HepG2 (cell line): ENCODE data around the gene LAMB4. TPM values are rescaled to one million over a fixed set of nuclear protein-coding genes. Genes with fewer than 3 reads are reported as not detected.

Source experiments
- ATAC-seq: fragments of 200-7000 bp; cut with Tn5 transposase; 3 replicates; pipeline ENCODE4 v1.9.1; 2020; ENCODE audit warnings: mild to moderate bottlenecking, moderate library complexity
- BruUV-seq: library from RNA; stranded (reverse); fragments of 400-500 nt; replicated peaks from 2 replicates; lab custom pipeline; 2021; lab: Mats Ljungman, UMichigan
- CTCF ChIA-PET: fragments of 300-600 bp; formaldehyde crosslinking; extraction: SDS; loops from one replicate; lab custom pipeline; 2021; ENCODE audit warnings: low total read pairs, inconsistent platforms, low intra/inter-chr PET ratio; lab: Yijun Ruan, JAX
- POLR2A ChIA-PET: fragments of 350-600 bp; sonication (Branson Sonifier 250); formaldehyde crosslinking; loops from one replicate; lab custom pipeline; 2020; ENCODE audit warnings: antibody characterized with exemption, inconsistent platforms; lab: Yijun Ruan, JAX
- DNase-seq: peaks from one replicate; pipeline ENCODE4 v3.0.0-alpha.2; 2015; ENCODE audit warnings: low spot score
- FAIRE-seq: peaks from 3 replicates; lab custom pipeline; 2011; peaks lifted over from hg19 to GRCh38; lab: Jason Lieb, UNC
- H2AFZ ChIP-seq: one replicate; pipeline ENCODE4 v1.6.1; 2011; ENCODE audit warnings: low read length, inconsistent platforms
- H3K27ac ChIP-seq: fragments of 300-600 bp; 3 replicates; pipeline ENCODE4 v1.8.0; 2011; ENCODE audit warnings: mixed run types, mild to moderate bottlenecking, mixed read lengths, low read length, inconsistent platforms; ENCODE audit not compliant: insufficient read depth; ENCODE audit errors: extremely low read length
- H3K27me3 ChIP-seq, 2 experiments: fragments of 200-600 bp in 1 of 2; 2 replicates in 1 of 2; 3 replicates in 1 of 2; pipeline versions ENCODE4 v1.6.0 to v1.8.0; 2011; ENCODE audit warnings: low read length in 2 of 2, mild to moderate bottlenecking in 2 of 2, moderate library complexity in 2 of 2, inconsistent platforms in 1 of 2; ENCODE audit not compliant: insufficient read depth in 2 of 2, control insufficient read depth in 1 of 2
- H3K36me3 ChIP-seq, 2 experiments: fragments of 200-600 bp in 1 of 2; replicated peaks in 1 of 2; 2 replicates in 1 of 2; 3 replicates in 1 of 2; pipeline versions ENCODE4 v1.5.1 to v1.8.0; 2011; ENCODE audit warnings: low read length in 2 of 2, inconsistent platforms in 1 of 2; ENCODE audit not compliant: insufficient read depth in 2 of 2, control insufficient read depth in 1 of 2
- H3K4me1 ChIP-seq: 2 replicates; pipeline ENCODE4 v1.5.1; 2012; ENCODE audit warnings: low read length, inconsistent platforms; ENCODE audit not compliant: insufficient read depth
- H3K4me2 ChIP-seq: 2 replicates; pipeline ENCODE4 v1.6.0; 2011; ENCODE audit warnings: low read depth, low read length, inconsistent platforms
- H3K4me3 ChIP-seq, 3 experiments: fragments of 200-600 bp in 1 of 3; sonication (generic), shearing (Covaris generic) in 1 of 3; replicated peaks in 1 of 3; 2 replicates each; pipeline ENCODE4 v1.5.1; 2011 to 2016; ENCODE audit warnings: low read length in 3 of 3, inconsistent platforms in 2 of 3, low read depth in 2 of 3, mild to moderate bottlenecking in 2 of 3, control low read depth in 1 of 3, mixed read lengths in 1 of 3; ENCODE audit not compliant: insufficient read depth in 1 of 3
- H3K79me2 ChIP-seq: one replicate; pipeline ENCODE4 v1.6.1; 2011; ENCODE audit warnings: low read length, inconsistent platforms; ENCODE audit not compliant: insufficient read depth
- H3K9ac ChIP-seq: 2 replicates; pipeline ENCODE4 v1.6.0; 2011; ENCODE audit warnings: mild to moderate bottlenecking, low read depth, low read length, inconsistent platforms; ENCODE audit not compliant: insufficient read depth
- H3K9me3 ChIP-seq: 2 replicates; pipeline ENCODE4 v1.5.1; 2012; ENCODE audit warnings: mild to moderate bottlenecking, low read length
- H4K20me1 ChIP-seq: 2 replicates; pipeline ENCODE4 v1.6.0; 2011; ENCODE audit warnings: inconsistent platforms, mild to moderate bottlenecking, low read length, moderate library complexity; ENCODE audit not compliant: insufficient read depth
- ARNT2 ChIP-seq: sonication (generic); formaldehyde crosslinking; IDR thresholded peaks from 2 replicates; pipeline ENCODE4 v1.8.0; 2022; ENCODE audit warnings: mild to moderate bottlenecking, low read depth, missing genetic modification reagents, moderate library complexity
- CBX5 ChIP-seq: sonication (generic); formaldehyde crosslinking; IDR thresholded peaks from 2 replicates; pipeline ENCODE4 v1.4.0; 2020; ENCODE audit warnings: missing genetic modification reagents, borderline replicate concordance
- CTCF ChIP-seq: sonication (generic); formaldehyde crosslinking; IDR thresholded peaks from 2 replicates; pipeline ENCODE4 v1.5.0; 2020; ENCODE audit warnings: mild to moderate bottlenecking, missing genetic modification reagents, moderate library complexity
- ELF3 ChIP-seq: IDR thresholded peaks from 2 replicates; pipeline ENCODE4 v1.6.1; 2016; ENCODE audit warnings: missing genetic modification reagents, missing compliant biosample characterization
- FOXO1 ChIP-seq: sonication (generic); formaldehyde crosslinking; IDR thresholded peaks from 2 replicates; pipeline ENCODE4 v1.4.0; 2020; ENCODE audit warnings: missing genetic modification reagents
- MTF1 ChIP-seq: sonication (generic); formaldehyde crosslinking; IDR thresholded peaks from 2 replicates; pipeline ENCODE4 v1.5.0; 2020; ENCODE audit warnings: missing genetic modification reagents
- NFKBIZ ChIP-seq: IDR thresholded peaks from 2 replicates; pipeline ENCODE4 v1.6.1; 2018; ENCODE audit warnings: missing genetic modification reagents, missing compliant biosample characterization
- ONECUT2 ChIP-seq: sonication (generic); formaldehyde crosslinking; IDR thresholded peaks from 2 replicates; pipeline ENCODE4 v1.4.0; 2020; ENCODE audit warnings: missing genetic modification reagents
- REST ChIP-seq, 2 experiments: IDR thresholded peaks; 2 replicates each; pipeline ENCODE4 v1.6.1; 2011 to 2012; ENCODE audit warnings: low read length in 2 of 2, borderline replicate concordance in 1 of 2, low read depth in 1 of 2, mild to moderate bottlenecking in 1 of 2, moderate library complexity in 1 of 2
- SMC3 ChIP-seq: IDR thresholded peaks from 2 replicates; pipeline ENCODE4 v1.6.1; 2011; ENCODE audit warnings: low read length, improper control_type of control experiment
- SOX13 ChIP-seq, 3 experiments: fragments of 450-650 bp in 1 of 3; sonication (generic) in 1 of 3; formaldehyde crosslinking in 1 of 3; IDR thresholded peaks in 2 of 3; conservative IDR thresholded peaks in 1 of 3; 2 replicates each; pipeline versions ENCODE4 v1.5.0 to v1.6.1; 2016 to 2020; ENCODE audit warnings: antibody characterized with exemption in 1 of 3, mild to moderate bottlenecking in 1 of 3, missing compliant biosample characterization in 1 of 3, missing genetic modification reagents in 1 of 3, moderate library complexity in 1 of 3
- STAG1 ChIP-seq: sonication (generic); formaldehyde crosslinking; IDR thresholded peaks from 2 replicates; pipeline ENCODE4 v1.4.0; 2020; ENCODE audit warnings: missing genetic modification reagents
- ZFP36L1 ChIP-seq: sonication (generic); formaldehyde crosslinking; IDR thresholded peaks from 2 replicates; pipeline ENCODE4 v1.8.0; 2022; ENCODE audit warnings: mild to moderate bottlenecking, missing genetic modification reagents, moderate library complexity
- ZNF17 ChIP-seq: sonication (generic); formaldehyde crosslinking; IDR thresholded peaks from 2 replicates; pipeline ENCODE4 v1.5.0; 2020; ENCODE audit warnings: mild to moderate bottlenecking, missing genetic modification reagents
- ZNF296 ChIP-seq: sonication (generic); formaldehyde crosslinking; conservative IDR thresholded peaks from 2 replicates; pipeline ENCODE4 v1.5.0; 2020; ENCODE audit warnings: mild to moderate bottlenecking, missing genetic modification reagents
- ZNF550 ChIP-seq: sonication (generic); formaldehyde crosslinking; IDR thresholded peaks from 2 replicates; pipeline ENCODE4 v1.4.0; 2020; ENCODE audit warnings: mild to moderate bottlenecking, missing genetic modification reagents, borderline replicate concordance
- ZNF660 ChIP-seq: sonication (generic); formaldehyde crosslinking; IDR thresholded peaks from 2 replicates; pipeline ENCODE4 v1.5.1; 2020; ENCODE audit warnings: mild to moderate bottlenecking, low read depth, missing genetic modification reagents, borderline replicate concordance
- ZNF672 ChIP-seq: sonication (generic); formaldehyde crosslinking; IDR thresholded peaks from 2 replicates; pipeline ENCODE4 v1.8.1; 2022; ENCODE audit warnings: missing genetic modification reagents
- ZNF781 ChIP-seq: sonication (generic); formaldehyde crosslinking; IDR thresholded peaks from 2 replicates; pipeline ENCODE4 v1.5.1; 2020; ENCODE audit warnings: borderline replicate concordance, mild to moderate bottlenecking, missing genetic modification reagents; ENCODE audit errors: not compliant biosample characterization
- ZNF839 ChIP-seq: sonication (generic); formaldehyde crosslinking; IDR thresholded peaks from 2 replicates; pipeline ENCODE4 v1.4.0; 2020; ENCODE audit warnings: missing genetic modification reagents, mild to moderate bottlenecking, borderline replicate concordance
- WGBS: methylation state at CpG from one replicate; pipeline ENCODE4 v1.1.6; 2017; ENCODE audit warnings: low lambda C conversion rate; 5-methylcytosine and 5-hydroxymethylcytosine counted together
- in situ Hi-C: cut with HindIII; loops from 2 replicates; pipeline ENCODE4 v1.10.0; 2017; ENCODE audit warnings: low pct_unique_long_range_greater_than_20kb; ENCODE audit not compliant: extremely low pct_ligation_motif_present
- intact Hi-C: fragments of 100-400 bp; cut with micrococcal nuclease; formaldehyde crosslinking; loops from one replicate; pipeline ENCODE4 v1.10.0; 2022; ENCODE audit not compliant: unreplicated experiment
- polyA plus RNA-seq, 8 experiments: library from polyadenylated mRNA; depleted of rRNA in 3 of 8; stranded (reverse) in 7 of 8; unstranded in 1 of 8; fragments of >200 nt; fragmentation: Illumina TruSeq in 4 of 8; extraction: Trizol in 4 of 8; gene quantifications; 2 replicates each; pipeline versions ENCODE4 v1.2.1 to v1.2.3, GENCODE V29; 2011 to 2016; ENCODE audit warnings: low read depth in 4 of 8, missing spikeins in 1 of 8, mixed read lengths in 1 of 8; ENCODE audit not compliant: insufficient read depth in 1 of 8
- total RNA-seq, 5 experiments: library from RNA; depleted of rRNA; stranded (reverse); fragments of >200 nt; fragmentation: Illumina TruSeq; extraction: Trizol; gene quantifications; 2 replicates each; pipeline ENCODE4 v1.2.3, GENCODE V29; 2016; ENCODE audit warnings: low read depth in 1 of 5

LAMB4 gene
- total and polyA plus RNA-seq, 2 of the 13 experiments (the other 11 are each of a cell fraction or from before 2014, with no cell fraction given): 0.05 TPM; not detected in 1

GRCh38 chr7:108109221-108109908, 20.8 kb downstream of the LAMB4 start:
- no TSS peak for BruUV-seq
- in situ Hi-C loops (loop anchor here (5.0 to 25.0 kb wide), 2 partner anchors 38 to 372 kb away; partner anchors contain the start of gene CBLL1), intact Hi-C loops (loop anchor here (1.0 kb wide), 1 partner anchor 37 kb away; no protein-coding TSS in a partner anchor)
- TF ChIP-seq CTCF (CRISPR knock-in tag) (peak; percentile 75), SMC3 (peak; percentile 15; the same call in 1 of the 2 replicates), ZFP36L1 (CRISPR knock-in tag) (no peak), MTF1 (CRISPR knock-in tag) (no peak), ZNF839 (CRISPR knock-in tag) (no peak), FOXO1 (CRISPR knock-in tag) (no peak), ZNF672 (CRISPR knock-in tag) (no peak), ELF3 (CRISPR knock-in tag) (0 out of 2 replicates have a peak, but pooled peaks have one; percentile 16), ONECUT2 (CRISPR knock-in tag) (no peak), REST (IDR thresholded peaks at IDR 0.05; ENCODE audit: borderline replicate concordance in 1 of 2, low read depth in 1 of 2, low read length in 2 of 2) (no peak), NFKBIZ (no peak), STAG1 (CRISPR knock-in tag) (peak; percentile 51), ARNT2 (CRISPR knock-in tag) (no peak), ZNF781 (CRISPR knock-in tag) (no peak), CBX5 (no peak), ZNF550 (CRISPR knock-in tag) (no peak), ZNF660 (no peak), SOX13 (IDR thresholded peaks at IDR 0.05) (no peak), SOX13 (CRISPR knock-in tag; conservative IDR thresholded peaks at IDR 0.05 in 1 of 2, IDR thresholded peaks at IDR 0.05 in 1 of 2) (no peak), ZNF296 (CRISPR knock-in tag) (no peak), ZNF17 (no peak)

More at GRCh38 chr7:108109221-108109908, 20.8 kb downstream of the LAMB4 start:
- Histone ChIP-seq H2AFZ (no peak overlapping the region), H3K9me3 (no peaks in the 10 kb centered on the region), H3K9ac (no peak overlapping the region), H4K20me1 (no peaks in the 10 kb centered on the region), H3K27me3 (no peaks in the 10 kb centered on the region; a peak in 2 of 5 replicates), H3K27ac (no peak overlapping the region), H3K4me2 (no peak overlapping the region), H3K79me2 (no peaks in the 10 kb centered on the region), H3K36me3 (no peaks in the 10 kb centered on the region), H3K4me3 (no peak overlapping the region), H3K4me1 (peaks cover 13% of the 10 kb centered on the region)
- ChIA-PET CTCF (no interaction called here), POLR2A (no interaction called here)
- peak; percentile 34 for DNase-seq
- peak; percentile 72 for FAIRE-seq
- peak; percentile 87 for ATAC-seq
- 60% methylated on average over 2 of the region's 2 CpGs for WGBS
